MCF 10A (cell line): Measurements from ENCODE around the gene PXT1. TPM values are rescaled to one million over a fixed set of nuclear protein-coding genes. Genes with fewer than 3 reads are reported as not detected.

Experiments
- BruUV-seq: library from RNA; stranded (reverse); fragments of 400-500 nt; replicated peaks from 2 replicates; lab custom pipeline; 2021; lab: Mats Ljungman, UMichigan
- CTCF ChIA-PET: fragments of 300-600 bp; sonication (Branson Sonifier 250); formaldehyde crosslinking; extraction: SDS; loops from one replicate; lab custom pipeline; 2021; ENCODE audit warnings: antibody characterized with exemption, inconsistent platforms; lab: Yijun Ruan, JAX
- POLR2A ChIA-PET: fragments of 300-600, 350-650 bp; sonication (Branson Sonifier 250); formaldehyde crosslinking; extraction: SDS; loops from one replicate; lab custom pipeline; 2020; ENCODE audit warnings: antibody characterized with exemption, inconsistent platforms; lab: Yijun Ruan, JAX
- DNase-seq: peaks from one replicate; pipeline ENCODE4 v3.0.0-alpha.2; 2018; ENCODE audit not compliant: unreplicated experiment
- H3K27ac Mint-ChIP-seq: one replicate; pipeline ENCODE4 v1.8.0; 2022; ENCODE audit warnings: mild to moderate bottlenecking, low read depth, mixed read lengths; ENCODE audit not compliant: unreplicated experiment
- H3K27me3 Mint-ChIP-seq: one replicate; pipeline ENCODE4 v1.8.0; 2022; ENCODE audit warnings: mixed read lengths; ENCODE audit not compliant: insufficient read depth, unreplicated experiment
- H3K36me3 Mint-ChIP-seq: one replicate; pipeline ENCODE4 v1.8.0; 2022; ENCODE audit warnings: mild to moderate bottlenecking, moderate library complexity, mixed read lengths; ENCODE audit not compliant: insufficient read depth, unreplicated experiment
- H3K4me1 Mint-ChIP-seq: one replicate; pipeline ENCODE4 v1.8.0; 2022; ENCODE audit warnings: mixed read lengths; ENCODE audit not compliant: insufficient read depth, unreplicated experiment
- H3K4me3 Mint-ChIP-seq: one replicate; pipeline ENCODE4 v1.8.0; 2022; ENCODE audit warnings: mild to moderate bottlenecking, moderate library complexity, mixed read lengths; ENCODE audit not compliant: unreplicated experiment
- H3K9me3 Mint-ChIP-seq: one replicate; pipeline ENCODE4 v1.8.0; 2022; ENCODE audit warnings: mixed read lengths; ENCODE audit not compliant: unreplicated experiment
- CTCF ChIP-seq: fragments of 200-600 bp; IDR thresholded peaks from one replicate; pipeline ENCODE4 v1.8.0; 2022; ENCODE audit warnings: antibody characterized with exemption, mild to moderate bottlenecking; ENCODE audit not compliant: unreplicated experiment
- intact Hi-C: fragments of 100-400 bp; cut with micrococcal nuclease; formaldehyde crosslinking; loops from 2 replicates; pipeline ENCODE4 v1.14.1; 2022
- total RNA-seq: library from RNA; stranded (reverse); gene quantifications from 2 replicates; pipeline ENCODE4 v1.2.3, GENCODE V29; 2022

Gene PXT1
- total RNA-seq, 1 experiment from 2014 or later = not detected

- ChIA-PET CTCF (interaction anchor here (0.6 to 3.9 kb wide), 18 partner anchors 8 to 561 kb away, joined by 3 to 29 read pairs (median 4); partner anchors contain the start of gene MAPK14), POLR2A (interaction anchor here (0.8 kb wide), 1 partner anchor 20 kb away, joined by 3 read pairs; no protein-coding TSS in a partner anchor)
- Mint-ChIP-seq H3K36me3 (no peaks in the 10 kb centered on the region), H3K9me3 (no peaks in the 10 kb centered on the region), H3K27ac (no peak overlapping the region), H3K4me3 (no peak overlapping the region), H3K27me3 (no peaks in the 10 kb centered on the region), H3K4me1 (no peaks in the 10 kb centered on the region)
- no peak for DNase-seq
- intact Hi-C loops = loop anchor here (2.0 kb wide), 1 partner anchor 334 kb away; the partner anchor contains the start of gene MAPK14
- TF ChIP-seq CTCF = no peak
- BruUV-seq = no TSS peak
Observed at GRCh38 chr6:36361071-36361470, 81.6 kb downstream of the PXT1 start.

GRCh38 chr6:36360241-36361054 lies 82.2 kb downstream of the PXT1 start:
- DNase-seq = peak; percentile 84
- Mint-ChIP-seq H3K27me3 (no peaks in the 10 kb centered on the region), H3K27ac (no peak overlapping the region), H3K4me3 (no peak overlapping the region), H3K9me3 (no peaks in the 10 kb centered on the region), H3K36me3 (no peaks in the 10 kb centered on the region), H3K4me1 (no peaks in the 10 kb centered on the region)
- CTCF ChIA-PET = interaction anchor here (0.5 to 3.9 kb wide), 36 partner anchors 8 to 597 kb away, joined by 3 to 29 read pairs (median 3); partner anchors contain the start of gene MAPK14
- TF ChIP-seq CTCF = peak; percentile 86
- POLR2A ChIA-PET = interaction anchor here (0.8 to 1.1 kb wide), 2 partner anchors 11 to 20 kb away, joined by 3 read pairs; no protein-coding TSS in a partner anchor
- intact Hi-C loops = loop anchor here (1.0 to 2.0 kb wide), 3 partner anchors 58 to 334 kb away; partner anchors contain the start of gene MAPK14
- BruUV-seq = no TSS peak

GRCh38 chr6:36358226-36358915 lies 84.3 kb downstream of the PXT1 start:
- no peak for DNase-seq
- ChIA-PET POLR2A (interaction anchor here (0.6 kb wide), 2 partner anchors 8 to 15 kb away, joined by 3 read pairs; no protein-coding TSS in a partner anchor), CTCF (interaction anchor here (0.6 to 3.9 kb wide), 10 partner anchors 11 to 806 kb away, joined by 3 to 29 read pairs (median 4); no protein-coding TSS in a partner anchor)
- Mint-ChIP-seq H3K4me3 (no peak overlapping the region), H3K27me3 (no peaks in the 10 kb centered on the region), H3K4me1 (no peaks in the 10 kb centered on the region), H3K27ac (no peak overlapping the region), H3K9me3 (no peaks in the 10 kb centered on the region), H3K36me3 (no peaks in the 10 kb centered on the region)
- no TSS peak for BruUV-seq
- intact Hi-C loops = no loop called here
- no peak for TF ChIP-seq CTCF
